ENCODE data around the gene VPS33B.
"Not testable (repeated sequence)": the region's sequence is repeated elsewhere in the genome, so short reads cannot be mapped to it uniquely, and the experiment has no call there.

Gene VPS33B

GRCh38 chr15:91027677-91028076 is 5.3 kb upstream of the VPS33B start:
- no peak for DNase-seq

GRCh38 chr15:91023720-91024119 is 1.3 kb upstream of the VPS33B start:
- no peak for DNase-seq

- no peak for DNase-seq
Observed at GRCh38 chr15:91022832-91023129, 387 bp upstream of the VPS33B start.

- DNase-seq = no peak
Observed at GRCh38 chr15:91021516-91022074, 799 bp downstream of the VPS33B start.

- no peak for DNase-seq
Observed at GRCh38 chr15:91018158-91018557, 4.2 kb downstream of the VPS33B start.

GRCh38 chr15:91017716-91018115 is 4.7 kb downstream of the VPS33B start:
- DNase-seq = no peak

- DNase-seq = not testable (repeated sequence)
Observed at GRCh38 chr15:91013701-91014100, 8.7 kb downstream of the VPS33B start.

GRCh38 chr15:91007266-91007665 is 15.1 kb downstream of the VPS33B start:
- DNase-seq = no peak

GRCh38 chr15:91001209-91001608 is 21.2 kb downstream of the VPS33B start:
- DNase-seq = no peak

GRCh38 chr15:90998737-90999136 is 23.7 kb downstream of the VPS33B start:
- no peak for DNase-seq

GRCh38 chr15:90994417-90995311 is 27.7 kb downstream of the VPS33B start, which contains the start of gene PRC1:
Gene PRC1, minus strand, starts transcription at chr15:90994535. Its CDS starts 118 bp downstream, at chr15:90994417.
- peak; percentile 97 for DNase-seq

- DNase-seq = peak; percentile 17
Observed at GRCh38 chr15:90994059-90994416, 28.4 kb downstream of the VPS33B start.

GRCh38 chr15:90991587-90992285 is 30.7 kb downstream of the VPS33B start:
- DNase-seq = no peak

- no peak for DNase-seq
Observed at GRCh38 chr15:90990446-90990845, 31.9 kb downstream of the VPS33B start.

- no peak for DNase-seq
Observed at GRCh38 chr15:90989040-90989768, 33.2 kb downstream of the VPS33B start.

- DNase-seq = no peak
Observed at GRCh38 chr15:90988296-90988695, 34.1 kb downstream of the VPS33B start.

GRCh38 chr15:90987561-90988141 is 34.7 kb downstream of the VPS33B start:
- no peak for DNase-seq

GRCh38 chr15:90986790-90987507 is 35.4 kb downstream of the VPS33B start:
- no peak for DNase-seq

GRCh38 chr15:90982135-90982534 is 40.3 kb downstream of the VPS33B start:
- no peak for DNase-seq

- DNase-seq = no peak
Observed at GRCh38 chr15:90981681-90982080, 40.7 kb downstream of the VPS33B start.

- no peak for DNase-seq
Observed at GRCh38 chr15:90979582-90979981, 42.8 kb downstream of the VPS33B start.

GRCh38 chr15:90974216-90974615 is 48.2 kb downstream of the VPS33B start:
- no peak for DNase-seq
